NCI-H128 (cell line): ENCODE results near the gene RAB11A.

Experiments
- DNase-seq: peaks from one replicate; lab custom pipeline; 2025; ENCODE audit not compliant: unreplicated experiment; lab: John Stamatoyannopoulos, UW

Gene RAB11A

GRCh38 chr15:65869126-65869953 lies at the start of gene RAB11A:
Gene RAB11A (plus strand): TSS chr15:65869491. CDS start chr15:65869586, 95 bp downstream.
- peak; percentile 76 for DNase-seq

GRCh38 chr15:65819563-65819960 lies 49.7 kb upstream of the RAB11A start:
- DNase-seq = no peak

- no peak for DNase-seq
Measured at GRCh38 chr15:65821070-65821469, 48.2 kb upstream of the RAB11A start.

GRCh38 chr15:65822316-65822715 lies 47.0 kb upstream of the RAB11A start:
- no peak for DNase-seq

GRCh38 chr15:65824031-65824743 lies 45.1 kb upstream of the RAB11A start:
- no peak for DNase-seq

GRCh38 chr15:65824941-65825544 lies 44.2 kb upstream of the RAB11A start:
- no peak for DNase-seq

- DNase-seq = no peak
Measured at GRCh38 chr15:65827065-65827464, 42.2 kb upstream of the RAB11A start.

GRCh38 chr15:65828585-65828984 lies 40.7 kb upstream of the RAB11A start:
- DNase-seq = no peak

- DNase-seq = no peak
Measured at GRCh38 chr15:65829130-65829764, 40.0 kb upstream of the RAB11A start.

GRCh38 chr15:65832549-65833364 lies 36.5 kb upstream of the RAB11A start:
- peak; percentile 89 for DNase-seq

- DNase-seq = no peak
Measured at GRCh38 chr15:65833501-65834205, 35.6 kb upstream of the RAB11A start.

- DNase-seq = no peak
Measured at GRCh38 chr15:65834603-65835282, 34.5 kb upstream of the RAB11A start.

- DNase-seq = no peak
Measured at GRCh38 chr15:65835447-65835846, 33.8 kb upstream of the RAB11A start.

- no peak for DNase-seq
Measured at GRCh38 chr15:65836665-65837064, 32.6 kb upstream of the RAB11A start.

- no peak for DNase-seq
Measured at GRCh38 chr15:65837301-65838294, 31.7 kb upstream of the RAB11A start.

GRCh38 chr15:65839354-65839901 lies 29.9 kb upstream of the RAB11A start:
- DNase-seq = no peak

GRCh38 chr15:65839985-65840384 lies 29.3 kb upstream of the RAB11A start:
- no peak for DNase-seq
